ENCODE data around the gene PXYLP1.

Gene PXYLP1

DNA sequence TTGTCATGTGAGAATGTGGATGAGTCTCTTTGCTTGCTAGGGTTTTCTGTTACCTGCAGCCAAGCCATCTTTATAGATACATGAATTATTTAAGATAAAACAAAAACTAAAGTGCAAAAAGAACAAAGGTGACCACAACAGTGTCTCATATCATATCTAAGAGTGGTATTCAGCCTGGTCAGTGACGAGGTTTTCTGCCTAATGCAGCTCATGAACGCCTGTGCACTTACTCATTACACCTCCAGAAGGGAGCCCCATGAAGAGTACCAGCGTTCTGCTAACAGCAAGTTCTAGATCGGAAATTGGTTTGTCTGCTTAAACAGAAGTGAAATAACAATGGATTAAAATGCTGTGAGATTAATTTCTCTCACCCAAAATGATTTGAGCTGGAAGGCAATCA is 19.2 kb downstream of the PXYLP1 start:
- no peak for TF ChIP-seq YY1 (IDR thresholded peaks at IDR 0.05; ENCODE audit: low read depth)
- no peak for TF ChIP-seq EGR1 (IDR thresholded peaks at IDR 0.05)
- TF ChIP-seq, protein P1, sequence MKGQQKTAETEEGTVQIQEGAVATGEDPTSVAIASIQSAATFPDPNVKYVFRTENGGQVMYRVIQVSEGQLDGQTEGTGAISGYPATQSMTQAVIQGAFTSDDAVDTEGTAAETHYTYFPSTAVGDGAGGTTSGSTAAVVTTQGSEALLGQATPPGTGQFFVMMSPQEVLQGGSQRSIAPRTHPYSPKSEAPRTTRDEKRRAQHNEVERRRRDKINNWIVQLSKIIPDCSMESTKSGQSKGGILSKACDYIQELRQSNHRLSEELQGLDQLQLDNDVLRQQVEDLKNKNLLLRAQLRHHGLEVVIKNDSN (IDR thresholded peaks at IDR 0.05) = no peak
- TF ChIP-seq TCF12 (IDR thresholded peaks at IDR 0.05; ENCODE audit: low read depth) = no peak
- no peak for TF ChIP-seq TAF1 (IDR thresholded peaks at IDR 0.05; ENCODE audit: low read depth)
- no peak for TF ChIP-seq EP300 (IDR thresholded peaks at IDR 0.05; ENCODE audit: borderline replicate concordance)
- TF ChIP-seq FOXM1 (IDR thresholded peaks at IDR 0.05; ENCODE audit: borderline replicate concordance, low read depth) = no peak
- TF ChIP-seq RAD21 (IDR thresholded peaks at IDR 0.05; ENCODE audit: low read depth) = no peak
- TF ChIP-seq, protein P2, sequence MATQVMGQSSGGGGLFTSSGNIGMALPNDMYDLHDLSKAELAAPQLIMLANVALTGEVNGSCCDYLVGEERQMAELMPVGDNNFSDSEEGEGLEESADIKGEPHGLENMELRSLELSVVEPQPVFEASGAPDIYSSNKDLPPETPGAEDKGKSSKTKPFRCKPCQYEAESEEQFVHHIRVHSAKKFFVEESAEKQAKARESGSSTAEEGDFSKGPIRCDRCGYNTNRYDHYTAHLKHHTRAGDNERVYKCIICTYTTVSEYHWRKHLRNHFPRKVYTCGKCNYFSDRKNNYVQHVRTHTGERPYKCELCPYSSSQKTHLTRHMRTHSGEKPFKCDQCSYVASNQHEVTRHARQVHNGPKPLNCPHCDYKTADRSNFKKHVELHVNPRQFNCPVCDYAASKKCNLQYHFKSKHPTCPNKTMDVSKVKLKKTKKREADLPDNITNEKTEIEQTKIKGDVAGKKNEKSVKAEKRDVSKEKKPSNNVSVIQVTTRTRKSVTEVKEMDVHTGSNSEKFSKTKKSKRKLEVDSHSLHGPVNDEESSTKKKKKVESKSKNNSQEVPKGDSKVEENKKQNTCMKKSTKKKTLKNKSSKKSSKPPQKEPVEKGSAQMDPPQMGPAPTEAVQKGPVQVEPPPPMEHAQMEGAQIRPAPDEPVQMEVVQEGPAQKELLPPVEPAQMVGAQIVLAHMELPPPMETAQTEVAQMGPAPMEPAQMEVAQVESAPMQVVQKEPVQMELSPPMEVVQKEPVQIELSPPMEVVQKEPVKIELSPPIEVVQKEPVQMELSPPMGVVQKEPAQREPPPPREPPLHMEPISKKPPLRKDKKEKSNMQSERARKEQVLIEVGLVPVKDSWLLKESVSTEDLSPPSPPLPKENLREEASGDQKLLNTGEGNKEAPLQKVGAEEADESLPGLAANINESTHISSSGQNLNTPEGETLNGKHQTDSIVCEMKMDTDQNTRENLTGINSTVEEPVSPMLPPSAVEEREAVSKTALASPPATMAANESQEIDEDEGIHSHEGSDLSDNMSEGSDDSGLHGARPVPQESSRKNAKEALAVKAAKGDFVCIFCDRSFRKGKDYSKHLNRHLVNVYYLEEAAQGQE (IDR thresholded peaks at IDR 0.05; ENCODE audit: low read depth) = no peak
- TF ChIP-seq TEAD4 (IDR thresholded peaks at IDR 0.05) = no peak
- no peak for TF ChIP-seq CREB1 (IDR thresholded peaks at IDR 0.05; ENCODE audit: low read depth)
- no peak for TF ChIP-seq CEBPB (IDR thresholded peaks at IDR 0.05)
- no peak for TF ChIP-seq ZBTB7A (IDR thresholded peaks at IDR 0.05; ENCODE audit: low read depth)
- no peak for TF ChIP-seq NFIC (IDR thresholded peaks at IDR 0.05)
- TF ChIP-seq, protein P3, sequence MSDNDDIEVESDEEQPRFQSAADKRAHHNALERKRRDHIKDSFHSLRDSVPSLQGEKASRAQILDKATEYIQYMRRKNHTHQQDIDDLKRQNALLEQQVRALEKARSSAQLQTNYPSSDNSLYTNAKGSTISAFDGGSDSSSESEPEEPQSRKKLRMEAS (IDR thresholded peaks at IDR 0.05) = no peak

DNA sequence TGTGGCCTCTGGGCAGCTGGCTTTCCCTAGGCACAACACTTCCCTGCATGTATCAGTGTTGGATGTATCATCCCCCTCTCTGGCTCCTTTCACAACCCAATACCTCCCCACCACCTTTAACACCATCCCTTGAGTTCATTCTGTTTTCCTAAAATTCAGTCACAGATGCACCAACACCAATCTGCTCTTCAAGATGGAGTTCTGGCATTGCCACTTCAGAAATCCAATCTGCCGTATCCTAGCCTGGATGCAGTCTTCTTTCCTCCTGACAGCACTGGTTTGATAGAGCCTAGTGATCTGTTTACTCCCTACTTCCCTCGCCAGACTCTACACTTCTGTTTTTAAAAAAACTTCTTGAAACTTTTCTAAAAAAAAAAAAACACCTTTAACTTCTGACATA is 21.7 kb downstream of the PXYLP1 start:
- TF ChIP-seq FOXM1 (IDR thresholded peaks at IDR 0.05; ENCODE audit: borderline replicate concordance, low read depth) = no peak
- TF ChIP-seq ZBTB7A (IDR thresholded peaks at IDR 0.05; ENCODE audit: low read depth) = no peak
- TF ChIP-seq CEBPB (IDR thresholded peaks at IDR 0.05) = no peak
- TF ChIP-seq YY1 (IDR thresholded peaks at IDR 0.05; ENCODE audit: low read depth) = no peak
- no peak for TF ChIP-seq NFIC (IDR thresholded peaks at IDR 0.05)
- TF ChIP-seq TEAD4 (IDR thresholded peaks at IDR 0.05) = no peak
- TF ChIP-seq, protein P1 (IDR thresholded peaks at IDR 0.05) = no peak
- TF ChIP-seq EP300 (IDR thresholded peaks at IDR 0.05; ENCODE audit: borderline replicate concordance) = no peak
- TF ChIP-seq, protein P2 (IDR thresholded peaks at IDR 0.05; ENCODE audit: low read depth) = no peak
- no peak for TF ChIP-seq CREB1 (IDR thresholded peaks at IDR 0.05; ENCODE audit: low read depth)
- no peak for TF ChIP-seq TAF1 (IDR thresholded peaks at IDR 0.05; ENCODE audit: low read depth)

DNA sequence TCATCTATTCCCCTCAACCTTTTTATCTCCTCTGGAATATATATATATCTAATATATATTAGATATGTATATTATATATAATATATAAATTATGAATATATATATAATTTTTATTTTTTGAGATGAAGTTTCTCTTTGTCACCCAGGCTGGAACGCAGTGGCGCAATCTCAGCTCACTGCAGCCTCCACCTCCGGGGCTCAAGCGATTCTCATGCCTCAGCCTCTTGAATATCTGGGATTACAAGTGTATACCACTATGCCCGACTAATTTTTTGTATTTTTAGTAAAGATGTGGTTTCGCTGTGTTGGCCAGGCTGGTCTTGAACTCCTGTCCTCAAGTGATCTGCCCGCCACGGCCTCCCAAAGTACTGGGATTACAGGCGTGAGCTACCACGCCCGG is 22.2 kb downstream of the PXYLP1 start:
- no peak for TF ChIP-seq NFIC (IDR thresholded peaks at IDR 0.05)
- TF ChIP-seq CEBPB (IDR thresholded peaks at IDR 0.05) = no peak
- no peak for TF ChIP-seq YY1 (IDR thresholded peaks at IDR 0.05; ENCODE audit: low read depth)
- no peak for TF ChIP-seq CREB1 (IDR thresholded peaks at IDR 0.05; ENCODE audit: low read depth)
- no peak for TF ChIP-seq TEAD4 (IDR thresholded peaks at IDR 0.05)
- no peak for TF ChIP-seq ZBTB7A (IDR thresholded peaks at IDR 0.05; ENCODE audit: low read depth)
- no peak for TF ChIP-seq TAF1 (IDR thresholded peaks at IDR 0.05; ENCODE audit: low read depth)
- TF ChIP-seq EP300 (IDR thresholded peaks at IDR 0.05; ENCODE audit: borderline replicate concordance) = no peak
- TF ChIP-seq, protein P3 (IDR thresholded peaks at IDR 0.05) = no peak
- TF ChIP-seq, protein P2 (IDR thresholded peaks at IDR 0.05; ENCODE audit: low read depth) = no peak
- no peak for TF ChIP-seq FOXM1 (IDR thresholded peaks at IDR 0.05; ENCODE audit: borderline replicate concordance, low read depth)
- TF ChIP-seq, protein P1 (IDR thresholded peaks at IDR 0.05) = no peak
- no peak for TF ChIP-seq EGR1 (IDR thresholded peaks at IDR 0.05)
- no peak for TF ChIP-seq TCF12 (IDR thresholded peaks at IDR 0.05; ENCODE audit: low read depth)
- no peak for TF ChIP-seq RAD21 (IDR thresholded peaks at IDR 0.05; ENCODE audit: low read depth)
